Breast epithelium (tissue), 4 donors: ENCODE results near the gene TMEM82. TPM values are rescaled to one million over a fixed set of nuclear protein-coding genes. Genes with fewer than 3 reads are reported as not detected.

ENCODE experiments used
- DNase-seq, 2 donors: peaks; one replicate each; pipeline ENCODE4 v3.0.0-alpha.2; 2019; ENCODE audit warnings: low spot score in 2 of 2
- H3K27ac ChIP-seq, 2 donors: fragments of 200-600 bp; sonication (generic) in 1 of 2; one replicate each; pipeline ENCODE4 v1.5.1; 2016 to 2019; ENCODE audit warnings: mild to moderate bottlenecking in 1 of 2
- H3K27me3 ChIP-seq, 2 donors: fragments of 200-600 bp; sonication (generic) in 1 of 2; one replicate each; pipeline versions ENCODE4 v1.5.1 to v1.6.0; 2017 to 2019; ENCODE audit warnings: control low read depth in 1 of 2, mild to moderate bottlenecking in 1 of 2
- H3K36me3 ChIP-seq: fragments of 200-600 bp; one replicate; pipeline ENCODE4 v1.5.1; 2019
- H3K4me1 ChIP-seq, 2 donors: fragments of 200-600 bp; sonication (generic); one replicate each; pipeline ENCODE4 v1.5.1; 2016 to 2019; ENCODE audit warnings: control low read depth in 1 of 2
- H3K4me3 ChIP-seq, 3 donors: fragments of 200-600 bp; sonication (generic); 1 replicate in 2 of 3; 2 replicates in 1 of 3; pipeline ENCODE4 v1.5.1; 2016 to 2019; ENCODE audit warnings: mild to moderate bottlenecking in 3 of 3, moderate library complexity in 2 of 3
- H3K9me3 ChIP-seq, 2 donors: fragments of 200-600 bp; sonication (generic) in 1 of 2; one replicate each; pipeline ENCODE4 v1.5.1; 2016 to 2019; ENCODE audit warnings: control low read depth in 1 of 2
- CTCF ChIP-seq, 3 donors: fragments of 450-650 bp; IDR thresholded peaks; one replicate each; pipeline ENCODE4 v1.5.1; 2016 to 2017; ENCODE audit warnings: antibody characterized with exemption in 3 of 3, mild to moderate bottlenecking in 3 of 3, moderate library complexity in 3 of 3
- POLR2A ChIP-seq: fragments of 450-650 bp; IDR thresholded peaks from one replicate; pipeline ENCODE4 v1.6.1; 2016; ENCODE audit warnings: antibody characterized with exemption, mild to moderate bottlenecking, moderate library complexity
- POLR2AphosphoS5 ChIP-seq, 3 donors: sonication (generic); formaldehyde crosslinking; IDR thresholded peaks; one replicate each; pipeline ENCODE4 v1.6.1; 2017; ENCODE audit warnings: antibody characterized with exemption in 3 of 3
- intact Hi-C: fragments of 100-400 bp; cut with DNase I; formaldehyde crosslinking; loops from one replicate; pipeline ENCODE4 v1.15.1; 2023; ENCODE audit warnings: low total_unique reads
- total RNA-seq, 3 donors: library from RNA; depleted of rRNA; stranded (reverse); fragments of >200 nt; gene quantifications; one replicate each; pipeline ENCODE4 v1.1.0, GENCODE V29; 2016

Gene TMEM82
- total RNA-seq, 3 donors from 2014 or later = not detected

- H3K36me3 ChIP-seq = no peaks in the 10 kb centered on the region
- peak overlapping the region; percentile 80 to 93 for H3K27ac ChIP-seq
- no peak for DNase-seq
- no peaks in the 10 kb centered on the region for H3K9me3 ChIP-seq
- no peaks in the 10 kb centered on the region for H3K27me3 ChIP-seq
- H3K4me1 ChIP-seq = peaks cover 5 to 22% of the 10 kb centered on the region in 2 donors
- intact Hi-C loops = no loop called here
- peak overlapping the region; percentile 58 to 96 (median 86) for H3K4me3 ChIP-seq
- no peak for TF ChIP-seq CTCF (IDR thresholded peaks at IDR 0.05)
- no peak for TF ChIP-seq POLR2A
- TF ChIP-seq POLR2AphosphoS5 (IDR thresholded peaks at IDR 0.05) = no peak
Observed at GRCh38 chr1:15758953-15759661, 16.8 kb downstream of the TMEM82 start.

- Histone ChIP-seq H3K9me3 (no peaks in the 10 kb centered on the region), H3K4me1 (peaks cover 5 to 22% of the 10 kb centered on the region in 2 donors), H3K36me3 (no peaks in the 10 kb centered on the region), H3K27me3 (no peaks in the 10 kb centered on the region), H3K27ac (peak overlapping the region; percentile 80 to 93), H3K4me3 (peak overlapping the region in 2 of 3 donors; percentile 23 to 96)
- TF ChIP-seq POLR2A (no peak), CTCF (IDR thresholded peaks at IDR 0.05) (no peak), POLR2AphosphoS5 (IDR thresholded peaks at IDR 0.05) (peak in 1 of 3 donors; percentile 15)
- DNase-seq = no peak
- intact Hi-C loops = no loop called here
Observed at GRCh38 chr1:15760520-15761211, 18.4 kb downstream of the TMEM82 start.

GRCh38 chr1:15761366-15762128 lies 19.2 kb downstream of the TMEM82 start:
- H3K4me1 ChIP-seq = peaks cover 5 to 22% of the 10 kb centered on the region in 2 donors
- no peak for TF ChIP-seq POLR2A
- no peak for TF ChIP-seq CTCF (IDR thresholded peaks at IDR 0.05)
- TF ChIP-seq POLR2AphosphoS5 (IDR thresholded peaks at IDR 0.05) = no peak
- DNase-seq = no peak
- no peaks in the 10 kb centered on the region for H3K27me3 ChIP-seq
- no peaks in the 10 kb centered on the region for H3K9me3 ChIP-seq
- peak overlapping the region in 1 of 3 donors; percentile 96 for H3K4me3 ChIP-seq
- H3K36me3 ChIP-seq = no peaks in the 10 kb centered on the region
- intact Hi-C loops = no loop called here
- H3K27ac ChIP-seq = peak overlapping the region; percentile 80 to 93

GRCh38 chr1:15762546-15762945 lies 20.2 kb downstream of the TMEM82 start:
- Histone ChIP-seq H3K27ac (peak overlapping the region in 1 of 2 donors; percentile 11), H3K9me3 (no peaks in the 10 kb centered on the region), H3K4me1 (peaks cover 5 to 18% of the 10 kb centered on the region in 2 donors), H3K4me3 (no peak overlapping the region), H3K36me3 (no peaks in the 10 kb centered on the region), H3K27me3 (no peaks in the 10 kb centered on the region)
- intact Hi-C loops = no loop called here
- TF ChIP-seq POLR2AphosphoS5 (IDR thresholded peaks at IDR 0.05) (no peak), CTCF (IDR thresholded peaks at IDR 0.05) (no peak), POLR2A (no peak)
- no peak for DNase-seq
